CD4-positive, alpha-beta T cell treated with Interleukin-21 for 1 hour (primary cell): Measurements from ENCODE around the gene PROCA1.

ENCODE experiments used
- DNase-seq: peaks from one replicate; pipeline ENCODE4 v3.0.0-alpha.2; 2020

PROCA1 gene

GRCh38 chr17:28707339-28707720 lies 4.4 kb downstream of the PROCA1 start:
- DNase-seq: no peak

DNA sequence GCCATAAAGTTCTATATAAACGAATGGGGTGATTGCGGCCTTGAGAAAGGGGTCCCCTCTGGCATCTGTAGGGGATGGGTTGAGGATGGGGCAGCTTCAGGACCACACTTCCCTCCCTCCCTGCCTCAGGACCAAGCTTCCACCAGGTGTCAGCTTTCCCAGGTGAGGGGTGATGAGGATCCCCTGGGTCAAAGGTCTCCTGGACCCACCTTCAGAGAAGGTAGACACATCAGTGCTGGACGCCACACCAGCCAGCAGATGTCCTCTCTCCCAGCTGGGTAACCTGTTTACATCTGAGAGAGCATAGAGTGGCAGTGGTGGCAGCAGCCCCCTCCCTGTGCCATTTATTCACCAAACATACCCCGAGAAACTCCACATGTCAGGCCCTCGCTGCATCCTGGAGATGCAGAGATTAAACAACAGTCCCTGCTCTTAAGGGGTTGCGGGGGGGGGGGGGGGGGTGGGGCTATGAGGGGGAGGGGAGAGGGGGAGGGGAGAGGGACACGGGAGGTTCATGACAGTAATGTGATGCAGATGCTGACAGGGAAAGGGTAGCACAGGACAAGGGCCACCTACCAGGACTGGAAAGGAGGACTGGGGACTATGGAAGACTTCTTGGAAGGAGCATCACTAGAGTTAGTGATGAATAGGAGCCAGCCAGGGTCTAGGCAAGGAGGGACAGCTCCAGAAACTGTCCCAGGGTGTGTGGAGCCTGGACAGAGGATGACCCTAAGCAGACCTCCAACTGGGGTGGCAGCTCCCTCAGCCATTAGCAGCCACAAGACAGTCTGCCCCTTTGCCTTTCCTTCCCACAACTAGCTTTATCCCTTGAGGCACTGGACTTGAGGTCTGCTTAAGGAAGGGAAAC lies 5.0 kb downstream of the PROCA1 start:
- no peak for DNase-seq

DNA sequence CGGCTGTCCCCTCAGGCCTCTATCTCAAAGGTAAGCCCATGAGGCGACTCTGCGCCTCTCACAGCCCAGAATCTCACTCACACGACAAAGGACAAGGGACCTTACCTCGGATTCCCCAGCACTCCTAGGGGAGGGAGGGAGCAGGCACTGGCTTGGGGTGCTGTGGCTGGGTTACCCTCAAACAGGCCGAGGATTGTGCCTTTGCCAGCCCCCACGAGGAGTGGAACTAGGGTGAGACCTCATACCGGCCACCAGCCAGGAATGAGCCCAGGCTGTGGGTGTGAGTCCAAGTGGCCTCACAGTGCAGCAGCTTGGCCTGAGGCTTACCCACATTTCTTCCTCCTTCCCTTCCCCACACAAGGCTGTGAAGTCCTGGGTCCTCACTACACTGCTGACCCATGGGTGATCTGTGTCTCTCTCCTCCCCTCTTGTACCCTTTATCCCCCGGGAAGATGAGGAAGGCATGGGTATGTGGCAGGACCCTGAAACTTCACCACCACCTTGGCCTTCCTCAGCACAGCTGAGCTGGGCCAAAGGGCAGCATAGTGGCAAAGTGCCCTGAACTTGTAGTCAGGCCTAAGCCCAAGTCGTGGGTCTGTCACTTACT lies 5.9 kb downstream of the PROCA1 start:
- DNase-seq: no peak

- no peak for DNase-seq
These were observed 6.5 kb downstream of the PROCA1 start for GRCh38 chr17:28705074-28705659.

GRCh38 chr17:28704219-28704858 lies 7.3 kb downstream of the PROCA1 start:
- no peak for DNase-seq

DNA sequence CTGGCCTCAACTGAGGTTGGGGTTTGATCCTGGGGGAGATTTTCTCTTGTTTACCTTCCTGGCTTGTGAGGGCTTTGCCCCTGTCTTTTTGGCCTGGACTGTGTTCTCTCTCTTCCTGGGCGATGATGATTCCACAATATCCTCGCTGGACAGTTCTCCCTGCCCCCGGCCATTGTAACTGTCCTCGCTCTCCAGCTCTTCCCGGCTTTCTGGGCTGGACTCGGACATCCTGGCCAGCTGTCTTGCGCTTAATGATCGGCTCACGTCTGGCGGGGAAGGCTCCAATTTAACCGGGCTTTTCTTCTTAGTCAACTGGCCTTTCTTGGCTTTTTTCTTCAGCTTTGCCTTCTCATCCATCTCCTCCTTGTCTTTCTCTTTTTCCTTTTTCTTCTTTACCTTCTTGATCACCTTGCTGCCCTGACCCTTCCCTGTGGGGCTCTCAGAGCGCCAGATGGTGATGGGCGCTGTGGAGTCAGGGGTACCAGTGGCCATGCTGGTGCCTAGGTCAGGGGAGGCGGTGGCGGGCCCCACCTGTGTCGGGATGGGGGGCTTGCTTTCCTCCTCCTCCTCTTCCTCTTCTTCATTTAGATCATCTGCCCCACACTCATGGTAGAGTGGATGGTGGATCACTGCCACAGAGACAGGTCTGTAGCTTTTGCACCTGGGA lies 8.0 kb downstream of the PROCA1 start:
- no peak for DNase-seq

GRCh38 chr17:28702752-28703150 lies 8.9 kb downstream of the PROCA1 start:
- DNase-seq: no peak

DNA sequence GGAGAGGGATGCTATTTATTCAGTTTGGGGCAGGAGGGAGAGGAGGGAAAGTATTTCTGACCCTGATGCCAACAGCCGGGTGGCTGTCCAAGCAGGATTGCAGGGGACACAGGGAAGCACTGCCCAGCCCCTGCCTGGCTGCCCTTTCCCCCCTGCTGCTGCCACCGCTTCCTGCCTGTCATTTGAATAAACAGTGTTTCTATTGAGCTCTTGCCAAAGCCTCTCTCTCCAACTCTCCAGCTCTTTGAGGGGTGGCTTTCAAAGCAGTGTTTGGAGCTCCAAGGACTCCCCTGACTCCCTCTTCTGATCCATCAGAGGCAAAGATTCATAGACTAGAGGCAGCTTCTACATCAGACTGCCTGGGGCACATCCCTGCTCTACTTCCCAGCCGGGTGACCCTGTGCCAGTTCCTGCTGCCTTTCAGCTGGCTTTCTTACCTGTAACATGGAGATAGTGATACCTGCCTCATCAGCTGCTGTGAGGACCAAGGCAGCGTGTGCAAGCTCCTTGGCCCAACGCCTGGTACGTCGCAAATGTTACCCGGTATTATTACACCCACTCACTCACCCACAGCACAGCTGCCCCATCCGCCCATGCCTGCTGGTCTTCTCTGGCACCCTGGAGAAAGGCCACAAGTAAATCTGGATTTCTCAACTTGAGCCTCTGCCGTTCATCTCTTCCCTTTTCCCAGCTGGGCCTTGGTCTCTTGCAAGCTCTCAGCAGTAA lies 9.5 kb downstream of the PROCA1 start:
- no peak for DNase-seq

GRCh38 chr17:28700830-28701492 lies 10.7 kb downstream of the PROCA1 start:
- no peak for DNase-seq

DNA sequence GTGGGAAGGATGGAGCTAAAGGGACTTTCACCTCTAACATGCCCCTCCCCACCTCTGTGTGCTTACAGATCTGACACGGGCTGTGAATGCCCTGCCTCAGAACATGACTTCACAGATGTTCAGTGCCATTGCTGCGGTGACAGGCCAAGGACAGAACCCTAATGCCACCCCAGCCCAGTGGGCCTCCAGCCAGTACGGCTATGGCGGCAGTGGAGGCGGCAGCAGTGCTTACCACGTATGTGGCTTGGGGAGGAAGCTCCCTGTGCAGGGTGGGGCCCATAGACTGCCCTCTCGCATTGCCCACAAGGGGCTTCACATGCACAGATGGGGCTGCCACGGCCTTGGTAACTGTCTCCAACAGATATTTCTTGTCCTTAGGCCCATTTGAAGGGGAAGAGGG lies 11.4 kb downstream of the PROCA1 start:
- no peak for DNase-seq

GRCh38 chr17:28698253-28698941 lies 13.3 kb downstream of the PROCA1 start:
- no peak for DNase-seq

DNA sequence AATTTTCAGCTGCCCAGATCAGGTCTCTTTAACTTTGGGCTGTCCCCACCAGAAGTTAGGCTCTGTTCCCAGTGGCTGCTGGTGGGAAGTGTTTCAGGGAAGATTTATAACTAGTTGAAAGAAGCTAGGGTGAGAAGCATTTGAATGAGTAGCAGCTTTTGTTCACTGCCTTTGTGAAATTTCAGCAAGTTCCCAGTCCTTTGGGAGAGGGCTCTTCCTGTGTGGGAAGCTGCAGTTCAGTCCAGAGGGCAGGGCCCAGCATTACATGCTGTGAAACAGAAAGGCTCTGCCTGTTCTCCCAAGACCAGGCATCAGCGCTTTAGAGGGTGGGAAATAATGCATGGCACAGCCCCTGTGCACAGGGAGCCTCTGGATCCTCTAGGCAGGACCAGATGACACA lies 17.8 kb downstream of the PROCA1 start:
- DNase-seq: no peak

- no peak for DNase-seq
These were observed 22.7 kb downstream of the PROCA1 start for GRCh38 chr17:28689011-28689410.

DNA sequence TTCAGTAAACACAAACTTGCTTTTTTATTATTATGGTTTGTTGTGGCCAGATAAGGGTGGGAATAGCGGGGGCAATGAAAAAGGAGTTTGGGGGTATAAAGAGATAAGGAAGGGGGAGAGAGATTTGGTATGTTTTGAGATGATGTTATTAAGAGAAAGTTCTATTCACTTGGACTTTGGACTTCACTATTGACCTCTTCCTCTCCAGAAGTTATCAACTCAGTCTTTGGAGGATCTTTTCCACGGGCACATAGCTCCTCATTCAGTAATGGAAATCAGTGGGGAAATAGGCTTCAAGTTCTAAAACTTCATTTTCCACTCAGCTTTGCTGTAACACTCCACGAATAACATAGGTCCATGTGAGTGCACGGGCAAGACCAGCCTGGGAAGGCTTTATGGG lies 23.2 kb downstream of the PROCA1 start:
- DNase-seq: no peak

- DNase-seq: no peak
These were observed 25.4 kb downstream of the PROCA1 start for GRCh38 chr17:28686296-28686695.

- DNase-seq: no peak
These were observed 26.3 kb downstream of the PROCA1 start for GRCh38 chr17:28685366-28685765.

DNA sequence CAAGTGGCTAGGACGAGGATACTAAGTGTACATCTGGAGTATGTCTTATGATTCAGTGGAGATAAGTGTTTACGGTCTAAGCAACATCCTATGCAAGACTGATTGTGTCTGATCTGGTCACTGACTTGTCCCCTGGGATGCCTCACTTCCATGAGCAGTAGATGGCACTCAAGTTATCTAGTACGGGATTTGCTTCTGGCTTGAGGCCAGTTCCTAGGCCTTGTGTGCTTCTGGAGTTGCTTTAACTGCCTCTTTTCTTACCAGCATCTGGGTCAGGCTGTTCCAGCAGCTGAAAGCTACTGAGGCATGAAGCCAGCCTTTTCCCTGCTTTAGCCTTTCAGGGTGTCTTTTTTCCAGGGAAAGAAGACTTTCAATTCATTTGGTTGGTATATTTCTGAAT lies 26.7 kb downstream of the PROCA1 start:
- no peak for DNase-seq

- DNase-seq: no peak
These were observed 29.0 kb downstream of the PROCA1 start for GRCh38 chr17:28682655-28683054.

DNA sequence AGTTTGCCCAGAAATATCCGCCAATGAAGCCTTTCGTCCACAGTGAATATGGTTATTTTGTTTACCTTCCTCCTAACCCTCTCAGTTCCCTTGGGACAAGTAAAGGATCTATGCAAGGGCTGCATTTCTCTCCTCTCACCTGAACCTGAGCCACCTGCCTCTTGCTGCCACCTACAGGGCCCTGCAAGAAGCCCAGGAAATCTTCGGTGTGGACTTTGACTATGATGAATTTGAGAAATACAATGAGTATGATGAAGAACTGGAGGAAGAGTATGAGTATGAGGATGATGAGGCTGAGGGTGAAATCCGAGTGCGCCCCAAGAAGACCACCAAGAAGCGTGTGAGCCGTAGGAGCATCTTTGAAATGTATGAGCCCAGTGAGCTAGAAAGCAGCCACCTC lies 35.7 kb downstream of the PROCA1 start:
- peak; percentile 17 for DNase-seq

GRCh38 chr17:28675490-28675889 lies 36.2 kb downstream of the PROCA1 start:
- DNase-seq: no peak

DNA sequence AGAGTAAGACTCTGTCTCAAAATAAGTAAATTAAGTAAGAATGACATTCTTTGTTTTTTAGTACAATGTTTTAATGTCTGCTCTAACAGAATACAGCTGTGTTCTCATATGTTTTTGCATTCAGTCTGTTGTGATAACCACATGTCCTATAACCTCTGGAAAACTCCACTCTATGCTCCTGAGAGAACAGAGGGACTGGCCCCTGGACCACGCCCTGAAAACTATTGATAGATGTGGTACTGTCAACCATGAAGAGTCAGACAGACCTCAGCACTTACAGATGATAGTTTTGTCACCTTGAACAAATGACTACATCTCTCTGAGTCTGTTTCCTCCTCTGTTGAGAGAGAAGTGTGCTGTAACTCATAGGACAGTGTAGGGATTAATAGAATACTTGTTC lies 41.8 kb downstream of the PROCA1 start:
- DNase-seq: no peak
